ENCODE results near the gene NKIRAS1. TPM values are rescaled to one million over a fixed set of nuclear protein-coding genes. Genes with fewer than 3 reads are reported as not detected.

NKIRAS1 gene
- total and polyA plus RNA-seq, 2 of the 8 experiments (the other 6 are each of a cell fraction or from before 2014, with no cell fraction given) = 3.4 to 7.0 TPM

GRCh38 chr3:23923786-23924185, 7.0 kb upstream of the NKIRAS1 start:
- H2BK12ac ChIP-seq (ENCODE audit: low read depth, low read length) = no peak overlapping the region
- no peak overlapping the region for H3K4ac ChIP-seq (replicated peaks; ENCODE audit: insufficient read length, low read depth, low read length)
- H3K14ac ChIP-seq (ENCODE audit: insufficient read length) = no peak overlapping the region
- no peak for TF ChIP-seq HDAC6 (IDR thresholded peaks at IDR 0.05; ENCODE audit: low read depth, low read length)
- no peaks in the 10 kb centered on the region; the same call in 1 of the 2 replicates for H3K23me2 ChIP-seq (ENCODE audit: low read depth, low read length)
- H3K9ac ChIP-seq (replicated peaks in 1 of 4; ENCODE audit: extremely low read depth in 1 of 4, low read depth in 3 of 4, low read length in 3 of 4) = no peak overlapping the region; a peak in 1 of 7 replicates
- no peaks in the 10 kb centered on the region for H3K9me3 ChIP-seq (ENCODE audit: insufficient read depth in 2 of 2, low read depth in 1 of 2, low read length in 1 of 2)
- no peak overlapping the region for H3K23ac ChIP-seq (ENCODE audit: insufficient read length)
- peaks cover 0 to 3% of the 10 kb centered on the region in 2 experiments; a peak in 2 of 4 replicates for H3K79me2 ChIP-seq (ENCODE audit: control insufficient read depth in 1 of 2, insufficient read depth in 2 of 2, low read length in 2 of 2)
- no peak overlapping the region for H4K5ac ChIP-seq (ENCODE audit: insufficient read length, low read depth, low read length)
- H4K20me1 ChIP-seq (replicated peaks in 1 of 2; ENCODE audit: control insufficient read depth in 1 of 2, insufficient read depth in 2 of 2, low read length in 2 of 2) = peaks cover 1 to 6% of the 10 kb centered on the region in 2 experiments
- H3K79me1 ChIP-seq (ENCODE audit: low read depth, low read length) = no peaks in the 10 kb centered on the region
- no peak overlapping the region for H4K91ac ChIP-seq (replicated peaks; ENCODE audit: insufficient read length, low read length)
- no peaks in the 10 kb centered on the region for H3K27me3 ChIP-seq (replicated peaks in 1 of 4; ENCODE audit: control insufficient read depth in 3 of 4, extremely low read depth in 1 of 4, insufficient read depth in 3 of 4, low read length in 3 of 4)
- POLR2A ChIA-PET (ENCODE audit: partially characterized antibody) = interaction anchor here (0.8 to 11.5 kb wide), 5 partner anchors 12 to 115 kb away, joined by 3 to 363 read pairs (median 5); partner anchors contain the start of gene NR1D2
- no peak overlapping the region for H2BK5ac ChIP-seq (ENCODE audit: low read depth, low read length)
- H2BK120ac ChIP-seq (replicated peaks; ENCODE audit: low read depth, low read length) = no peak overlapping the region
- no peak overlapping the region for H2AK5ac ChIP-seq (ENCODE audit: low read depth, low read length)
- no peak overlapping the region for H4K8ac ChIP-seq (ENCODE audit: extremely low read depth, insufficient read depth, low read length)
- H3K56ac ChIP-seq (replicated peaks; ENCODE audit: insufficient read length, low read depth, low read length) = no peak overlapping the region
- H3K36me3 ChIP-seq (ENCODE audit: control insufficient read depth in 2 of 4, insufficient read depth in 4 of 4, low read length in 3 of 4) = peaks cover 6 to 24% (median 12%) of the 10 kb centered on the region in 4 experiments
- H2AFZ ChIP-seq (ENCODE audit: low read length) = no peak overlapping the region
- WGBS, 2 experiments (ENCODE audit: extremely low coverage in 1 of 2, insufficient coverage in 1 of 2, insufficient read length in 1 of 2, insufficient replicate concordance in 2 of 2, low coverage in 1 of 2, low lambda C conversion rate in 2 of 2, missing lambda C conversion rate in 1 of 2) = 87% methylated on average over 2 of the region's 2 CpGs; no CpG with 5 or more reads in 1 of the 2 experiments
- no peak overlapping the region; a peak in 1 of 8 replicates for H3K4me3 ChIP-seq (ENCODE audit: extremely low read depth in 1 of 4, insufficient read depth in 2 of 4, low read depth in 3 of 4, low read length in 4 of 4)
- no peak overlapping the region for H3K4me2 ChIP-seq (ENCODE audit: insufficient read depth in 1 of 2, low read depth in 2 of 2, low read length in 2 of 2)
- no peak overlapping the region for H2BK20ac ChIP-seq (ENCODE audit: low read length)
- DNase-seq (ENCODE audit: low read depth in 1 of 2, low spot score in 2 of 2) (no peak), FAIRE-seq (peak; percentile 24)
- no peak overlapping the region for H3K18ac ChIP-seq (ENCODE audit: extremely low read depth, low read length)
- CTCF ChIA-PET (ENCODE audit: partially characterized antibody) = interaction anchor here (0.6 to 4.0 kb wide), 12 partner anchors 20 to 366 kb away, joined by 3 to 24 read pairs (median 3); no protein-coding TSS in a partner anchor
- no peak overlapping the region for H2BK15ac ChIP-seq (ENCODE audit: low read length)
- no peak overlapping the region for H3K27ac ChIP-seq (ENCODE audit: low read depth, low read length)
- H3K4me1 ChIP-seq (replicated peaks in 1 of 4; ENCODE audit: control insufficient read depth in 3 of 4, insufficient read depth in 4 of 4, low read length in 3 of 4) = peaks cover 0 to 3% (median 1%) of the 10 kb centered on the region in 4 experiments; a peak in 2 of 7 replicates

Measured in H1 (cell line).